Fibroblast of lung (primary cell): ENCODE measurements around the gene MAPKAP1.

ENCODE experiments used
- CTCF ChIP-seq, 2 donors: IDR thresholded peaks in 1 of 2; conservative IDR thresholded peaks in 1 of 2; 1 replicate in 1 of 2; 2 replicates in 1 of 2; pipeline ENCODE4 v1.5.1; 2011 to 2012; ENCODE audit warnings: low read length in 2 of 2, control low read depth in 1 of 2, inconsistent platforms in 1 of 2, low read depth in 1 of 2, mild to moderate bottlenecking in 1 of 2
- EZH2 ChIP-seq: IDR thresholded peaks from 2 replicates; pipeline ENCODE4 v1.5.1; 2012; ENCODE audit warnings: low read length, control low read depth, mild to moderate bottlenecking; ENCODE audit errors: missing control alignments

- TF ChIP-seq CTCF (conservative IDR thresholded peaks at IDR 0.05 in 1 of 2, IDR thresholded peaks at IDR 0.05 in 1 of 2; ENCODE audit: low read depth in 1 of 2, low read length in 2 of 2), result no peak
- TF ChIP-seq EZH2, result no peak
These were observed 119.1 kb downstream of the MAPKAP1 start for GRCh38 chr9:125587819-125588460.
